NCI-H1105 treated with DMSO at 0.1 percent for 48 hours (cell line): ENCODE data around the gene DNASE1L1.
A peak's percentile ranks its signal among the peaks of the same experiment; 100 is the strongest.

Experiments
- DNase-seq: peaks from one replicate; lab custom pipeline; 2025; lab: John Stamatoyannopoulos, UW

DNASE1L1 gene

GRCh38 chrX:154409222-154409871 is at the start of gene DNASE1L1:
TSS of gene DNASE1L1 (minus strand) at chrX:154409254. CDS start at chrX:154405568, 3,686 bp downstream.
- no peak for DNase-seq

- DNase-seq: peak; percentile 52
These were observed 49.3 kb upstream of the DNASE1L1 start, which contains the start of gene PLXNA3 for GRCh38 chrX:154458116-154458953. TSS of gene PLXNA3 (plus strand) at chrX:154458281. CDS start at chrX:154460184, 1,903 bp downstream.

DNA sequence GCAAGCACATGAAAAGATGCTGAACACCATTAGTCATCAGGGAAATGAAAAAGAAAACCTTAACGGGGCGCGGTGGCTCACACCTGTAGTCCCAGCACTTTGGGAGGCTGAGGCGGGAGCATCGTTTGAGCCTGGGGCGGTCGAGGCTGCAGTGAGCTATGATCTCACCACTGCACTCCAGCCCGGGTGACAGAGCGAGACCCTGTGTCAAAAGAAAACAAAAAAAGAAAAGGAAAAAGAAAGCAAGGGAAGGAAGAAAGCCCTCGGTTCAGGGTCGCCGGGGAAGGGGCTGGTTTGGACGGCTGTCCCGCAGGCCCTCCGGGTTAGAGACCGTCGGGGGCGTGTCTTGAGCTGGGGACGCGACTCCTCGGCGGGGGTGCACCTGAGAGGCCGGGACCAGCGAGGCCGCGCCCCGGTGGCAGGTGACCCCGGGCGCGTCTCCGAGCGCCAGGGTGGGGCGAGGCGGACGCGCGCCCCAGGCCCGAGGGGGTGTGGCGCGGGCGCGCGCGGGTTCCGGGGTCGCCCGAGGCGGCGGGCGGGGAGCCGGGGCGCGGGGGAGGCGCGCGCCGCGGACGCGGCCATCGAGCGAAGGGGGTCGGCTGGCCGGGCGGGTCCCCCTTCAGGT is 48.5 kb upstream of the DNASE1L1 start:
- peak; percentile 72 for DNase-seq

DNA sequence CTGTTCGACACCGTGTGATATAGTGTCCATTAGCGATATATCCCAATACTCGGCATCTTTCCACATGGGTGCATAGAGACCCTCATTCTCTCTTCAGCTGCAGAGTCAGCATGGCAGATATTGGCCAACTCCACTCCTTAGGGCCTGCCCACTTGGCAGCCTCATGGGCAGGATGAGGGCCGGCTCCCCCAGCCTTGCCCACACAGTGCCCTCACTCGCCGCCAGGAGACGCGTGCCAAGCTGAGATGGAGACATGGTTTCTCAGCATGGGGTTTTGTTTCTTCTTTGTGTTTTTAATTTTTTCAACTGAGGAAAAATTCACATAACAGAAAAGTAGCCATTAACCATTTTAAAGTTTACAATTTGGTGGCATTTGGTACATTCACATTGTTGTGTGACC is 43.8 kb upstream of the DNASE1L1 start:
- no peak for DNase-seq

- DNase-seq: no peak
These were observed 41.3 kb upstream of the DNASE1L1 start for GRCh38 chrX:154450312-154450711.

GRCh38 chrX:154449618-154450017 is 40.6 kb upstream of the DNASE1L1 start:
- DNase-seq: no peak

DNA sequence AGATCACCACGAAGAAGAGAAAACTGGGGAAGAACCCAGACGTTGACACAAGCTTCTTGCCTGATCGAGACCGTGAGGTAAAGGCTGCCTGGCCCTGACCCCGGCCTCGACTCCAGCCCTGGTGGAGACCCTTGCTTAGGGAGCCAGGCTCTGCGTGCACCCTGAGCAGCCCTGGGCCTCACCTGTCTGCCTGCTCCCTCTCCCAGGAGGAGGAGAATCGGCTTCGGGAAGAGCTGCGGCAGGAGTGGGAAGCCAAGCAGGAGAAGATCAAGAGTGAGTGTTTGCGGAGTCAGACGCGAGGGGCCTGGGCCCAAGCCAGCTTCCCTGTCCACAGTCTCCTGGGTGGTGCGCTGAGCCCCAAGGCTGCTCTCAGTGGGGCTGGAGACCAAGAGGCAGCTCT is 39.4 kb upstream of the DNASE1L1 start:
- DNase-seq: no peak

- no peak for DNase-seq
These were observed 37.4 kb upstream of the DNASE1L1 start for GRCh38 chrX:154446430-154446829.

GRCh38 chrX:154445776-154446175 is 36.7 kb upstream of the DNASE1L1 start:
- no peak for DNase-seq

DNA sequence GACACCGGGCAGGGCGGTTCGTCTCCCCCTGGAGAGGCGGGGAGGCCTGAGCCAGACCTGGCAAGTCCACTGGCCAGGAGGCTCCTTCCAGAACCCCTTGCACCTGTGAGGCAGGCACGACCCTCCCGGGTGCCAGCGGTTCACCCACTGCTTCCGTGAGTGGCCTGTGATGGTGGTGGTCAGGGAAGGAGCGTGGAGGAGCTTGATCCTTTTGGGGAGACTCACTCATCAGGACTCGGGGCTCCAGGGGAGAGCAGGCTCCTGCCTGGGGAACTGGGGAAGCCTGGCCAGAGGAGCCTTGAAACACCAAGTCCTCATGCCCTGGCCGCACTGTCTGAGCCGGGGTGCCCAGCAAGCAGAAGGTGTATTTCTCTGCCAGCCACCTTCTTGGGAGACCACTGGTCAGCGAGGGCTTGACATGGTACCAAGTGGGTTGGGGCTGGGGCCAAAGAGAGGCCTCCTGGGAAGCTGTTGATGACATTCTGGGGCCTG is 35.7 kb upstream of the DNASE1L1 start:
- no peak for DNase-seq

DNA sequence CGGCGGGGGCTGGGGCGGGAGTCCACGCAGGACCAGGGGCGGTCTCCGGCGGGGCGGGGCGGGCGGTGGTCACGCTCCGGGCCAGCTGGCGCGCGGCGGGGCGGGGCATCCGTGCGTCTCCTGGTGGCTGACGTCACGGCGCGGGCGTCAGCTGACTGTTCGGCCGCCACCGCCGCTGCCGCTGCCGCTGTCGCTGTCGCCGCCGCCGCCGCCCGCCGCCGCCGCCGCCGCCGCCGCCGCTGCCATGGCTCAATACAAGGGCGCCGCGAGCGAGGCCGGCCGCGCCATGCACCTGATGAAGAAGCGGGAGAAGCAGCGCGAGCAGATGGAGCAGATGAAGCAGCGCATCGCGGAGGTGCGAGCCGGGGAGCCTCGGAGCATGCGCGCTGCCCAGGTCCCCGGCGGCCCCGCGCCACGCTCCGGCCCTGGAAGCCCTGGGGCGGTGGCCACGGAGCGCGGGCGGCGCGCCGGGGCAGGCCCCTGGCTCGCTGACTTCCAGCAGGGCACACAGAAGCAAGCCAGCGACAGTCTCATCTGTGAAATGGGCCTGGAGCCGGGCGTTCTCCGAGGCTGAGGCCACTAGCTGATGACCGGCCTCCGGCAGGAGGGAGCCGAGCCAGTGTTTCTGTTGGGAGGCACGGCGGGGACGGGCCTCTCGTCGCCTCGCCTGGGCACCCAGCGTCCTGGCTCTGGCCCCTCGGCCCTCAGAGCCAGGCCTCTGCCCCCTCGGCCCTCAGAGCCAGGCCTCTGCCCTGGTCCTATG is 35.1 kb upstream of the DNASE1L1 start, which contains the start of gene FAM50A:
Gene FAM50A (plus strand): TSS at position 150 of the 763 bp plus-strand sequence. CDS start 95 bp downstream, at position 245.
- peak; percentile 76 for DNase-seq

GRCh38 chrX:154443479-154443910 is 34.4 kb upstream of the DNASE1L1 start:
- DNase-seq: peak; percentile 36

GRCh38 chrX:154441984-154442707 is 33.1 kb upstream of the DNASE1L1 start:
- no peak for DNase-seq

GRCh38 chrX:154441564-154441963 is 32.5 kb upstream of the DNASE1L1 start:
- no peak for DNase-seq

- DNase-seq: no peak
These were observed 31.7 kb upstream of the DNASE1L1 start for GRCh38 chrX:154440623-154441357.

DNA sequence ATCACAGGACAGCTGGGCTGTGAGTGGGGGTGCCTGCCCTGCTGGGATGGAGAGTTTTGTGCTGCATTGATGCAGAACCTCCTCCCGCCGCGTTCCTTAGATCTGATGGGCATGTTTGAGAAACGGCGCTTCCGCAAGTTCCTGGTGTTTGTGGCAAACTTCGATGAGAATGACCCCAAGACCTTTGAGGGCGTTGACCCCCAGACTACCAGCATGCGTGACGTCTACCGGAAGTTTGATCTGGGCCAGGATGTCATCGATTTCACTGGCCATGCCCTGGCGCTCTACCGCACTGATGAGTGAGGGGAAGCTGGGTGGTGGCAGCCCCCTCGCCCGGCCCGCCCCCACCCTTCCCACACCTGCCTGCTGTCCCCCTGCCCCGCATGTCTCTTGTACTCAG is 30.8 kb upstream of the DNASE1L1 start:
- DNase-seq: no peak

- no peak for DNase-seq
These were observed 29.2 kb upstream of the DNASE1L1 start for GRCh38 chrX:154437971-154438893.

DNA sequence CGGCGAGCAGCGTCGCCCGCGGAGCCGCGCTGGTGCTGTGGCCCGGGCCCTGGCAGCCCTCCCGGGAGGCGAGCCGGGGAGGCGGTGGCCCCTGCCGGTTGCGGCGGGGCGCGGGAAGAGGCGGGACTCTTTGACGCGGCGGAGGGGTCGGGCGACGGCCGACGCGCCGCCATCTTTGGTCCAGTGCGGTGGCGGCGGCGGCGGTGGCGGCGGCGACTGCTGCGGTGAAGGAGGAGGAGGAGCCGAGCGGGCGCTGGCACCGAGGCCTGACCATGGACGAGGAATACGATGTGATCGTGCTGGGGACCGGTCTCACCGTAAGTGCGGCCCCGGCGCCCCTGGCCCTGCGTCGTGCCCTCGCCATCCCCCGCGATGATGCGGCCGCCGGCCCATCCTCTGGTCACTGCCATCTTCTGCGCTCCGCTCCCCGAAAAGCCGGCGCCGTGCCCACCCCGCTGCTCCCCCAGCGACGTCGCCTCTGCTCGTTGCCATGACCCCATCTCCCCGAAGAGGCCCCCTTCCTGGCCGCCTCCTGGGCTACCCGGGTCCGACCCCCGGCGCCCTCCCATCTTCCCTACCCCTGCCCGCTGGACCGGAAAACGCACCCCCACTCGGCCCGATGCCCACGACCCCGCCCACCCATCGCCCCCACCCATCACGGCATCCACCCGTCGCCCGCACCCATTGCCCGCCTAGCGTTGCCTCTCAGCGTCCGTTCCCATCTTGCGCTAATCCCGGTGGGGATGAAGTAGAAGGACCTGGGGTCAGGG is 28.1 kb upstream of the DNASE1L1 start, which contains the start of gene GDI1:
Gene GDI1 (plus strand): TSS at position 172 of the 770 bp plus-strand sequence. CDS start 101 bp downstream, at position 273.
- peak; percentile 46 for DNase-seq
